HFFc6 (cell line): ENCODE results near the gene WDR72. TPM values are rescaled to one million over a fixed set of nuclear protein-coding genes. Genes with fewer than 3 reads are reported as not detected.

Experiments used
- DNase-seq: peaks from one replicate; pipeline ENCODE4 v3.0.0-alpha.2; 2018
- H3K27ac Mint-ChIP-seq: 2 replicates; pipeline ENCODE4 v1.8.0; 2020; ENCODE audit warnings: mild to moderate bottlenecking, mixed read lengths
- H3K27me3 Mint-ChIP-seq: 2 replicates; pipeline ENCODE4 v1.8.0; 2021; ENCODE audit warnings: mild to moderate bottlenecking, moderate library complexity, mixed read lengths; ENCODE audit not compliant: insufficient read depth
- H3K36me3 Mint-ChIP-seq: 2 replicates; pipeline ENCODE4 v1.8.0; 2021; ENCODE audit warnings: low read depth, mixed read lengths
- H3K4me1 Mint-ChIP-seq: 2 replicates; pipeline ENCODE4 v1.8.0; 2020; ENCODE audit warnings: low read depth, mixed read lengths
- H3K4me3 Mint-ChIP-seq: 2 replicates; pipeline ENCODE4 v1.8.0; 2020; ENCODE audit warnings: mild to moderate bottlenecking, moderate library complexity, mixed read lengths
- H3K9me3 Mint-ChIP-seq: 2 replicates; pipeline ENCODE4 v1.8.0; 2020; ENCODE audit warnings: mild to moderate bottlenecking, mixed read lengths
- CTCF ChIP-seq: fragments of 200-600 bp; sonication (generic); IDR thresholded peaks from 2 replicates; pipeline ENCODE4 v1.5.0; 2021; ENCODE audit warnings: antibody characterized with exemption, mild to moderate bottlenecking
- total RNA-seq, 6 experiments: library from RNA; stranded (reverse); fragmentation: NEBNext Ultra II Directional; extraction: Animal tissue kit (Norgen Biotek cat#: 25700); gene quantifications; 2 replicates in 1 of 6; 3 replicates in 5 of 6; pipeline ENCODE4 v1.2.3, GENCODE V29; 2021

The WDR72 gene
- total RNA-seq, 6 experiments from 2014 or later, result not detected

- Mint-ChIP-seq H3K27ac (no peak overlapping the region), H3K4me3 (no peak overlapping the region), H3K27me3 (no peaks in the 10 kb centered on the region), H3K9me3 (peaks cover 31% of the 10 kb centered on the region), H3K4me1 (no peaks in the 10 kb centered on the region), H3K36me3 (peaks cover 3% of the 10 kb centered on the region; the same call in 1 of the 2 replicates)
- no peak for DNase-seq
- no peak for TF ChIP-seq CTCF
Observed at GRCh38 chr15:53625260-53625659, 134.2 kb downstream of the WDR72 start.

- DNase-seq, result no peak
- TF ChIP-seq CTCF, result no peak
- Mint-ChIP-seq H3K27me3 (no peaks in the 10 kb centered on the region), H3K27ac (no peak overlapping the region), H3K9me3 (peaks cover 33% of the 10 kb centered on the region), H3K4me3 (no peak overlapping the region), H3K36me3 (peaks cover 3% of the 10 kb centered on the region; the same call in 1 of the 2 replicates), H3K4me1 (no peaks in the 10 kb centered on the region)
Observed at GRCh38 chr15:53618461-53618860, 141.0 kb downstream of the WDR72 start.

GRCh38 chr15:53611145-53611920 lies 148.1 kb downstream of the WDR72 start:
- Mint-ChIP-seq H3K9me3 (peaks cover 19% of the 10 kb centered on the region; the same call in 1 of the 2 replicates), H3K4me1 (no peaks in the 10 kb centered on the region), H3K36me3 (no peaks in the 10 kb centered on the region), H3K27ac (no peak overlapping the region), H3K4me3 (no peak overlapping the region), H3K27me3 (no peaks in the 10 kb centered on the region)
- DNase-seq, result no peak
- no peak for TF ChIP-seq CTCF

- no peak overlapping the region for H3K27ac Mint-ChIP-seq
- H3K27me3 Mint-ChIP-seq, result no peaks in the 10 kb centered on the region
- H3K4me3 Mint-ChIP-seq, result no peak overlapping the region
- no peaks in the 10 kb centered on the region; the same call in 1 of the 2 replicates for H3K36me3 Mint-ChIP-seq
- H3K4me1 Mint-ChIP-seq, result no peaks in the 10 kb centered on the region
- TF ChIP-seq CTCF, result no peak
- DNase-seq, result no peak
- peaks cover 27% of the 10 kb centered on the region for H3K9me3 Mint-ChIP-seq
Observed at GRCh38 chr15:53591041-53591440, 168.4 kb downstream of the WDR72 start.

GRCh38 chr15:53590380-53590779 lies 169.1 kb downstream of the WDR72 start:
- Mint-ChIP-seq H3K4me1 (no peaks in the 10 kb centered on the region), H3K27me3 (no peaks in the 10 kb centered on the region), H3K36me3 (no peaks in the 10 kb centered on the region; the same call in 1 of the 2 replicates), H3K4me3 (no peak overlapping the region), H3K27ac (no peak overlapping the region), H3K9me3 (peaks cover 27% of the 10 kb centered on the region)
- no peak for TF ChIP-seq CTCF
- DNase-seq, result no peak
